GM18507 (cell line): ENCODE results near the gene NEDD9.

Source experiments
- DNase-seq: peaks from one replicate; pipeline ENCODE4 v3.0.0; 2011; ENCODE audit warnings: low read depth; ENCODE audit not compliant: insufficient read length; ENCODE audit errors: extremely low spot score
- FAIRE-seq: peaks from 2 replicates; lab custom pipeline; 2011; peaks lifted over from hg19 to GRCh38; lab: Jason Lieb, UNC

The NEDD9 gene

DNA sequence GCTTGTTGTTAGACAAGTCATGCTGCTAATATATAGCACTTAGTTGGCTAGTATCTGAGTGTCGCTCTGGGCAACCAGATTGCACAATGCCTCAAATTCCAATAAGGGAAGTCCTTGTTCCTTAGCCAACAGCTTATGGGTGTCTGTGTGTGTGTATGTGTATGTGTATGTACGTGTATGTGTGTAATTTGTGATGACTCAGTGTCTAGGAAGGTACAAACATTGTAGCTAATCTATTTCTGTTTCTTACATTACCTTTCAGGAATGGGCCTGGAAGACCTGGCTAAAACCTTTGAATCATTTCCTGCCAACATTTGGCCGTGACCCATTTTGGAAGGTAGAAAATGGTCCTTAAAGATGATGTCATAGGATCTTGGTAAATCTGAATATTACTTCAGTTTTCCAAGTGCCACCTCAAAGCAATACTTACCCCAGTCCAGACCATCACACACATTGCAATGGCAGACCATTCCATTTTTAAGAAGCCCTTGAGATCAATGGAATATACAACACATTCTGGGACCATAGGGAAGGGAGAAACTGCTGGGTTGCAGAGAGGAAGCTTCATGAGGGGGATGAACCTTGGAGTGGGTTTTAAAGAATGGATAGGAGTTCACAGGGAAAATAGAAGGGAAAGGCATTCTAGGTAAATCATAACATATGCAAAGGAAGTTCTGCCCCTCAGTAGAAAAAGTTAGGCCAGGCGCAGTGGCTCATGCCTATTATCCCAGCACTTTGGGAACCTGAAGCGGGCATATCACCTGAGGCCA, 25.1 kb downstream of the NEDD9 start:
- FAIRE-seq, result no peak
- no peak for DNase-seq

DNA sequence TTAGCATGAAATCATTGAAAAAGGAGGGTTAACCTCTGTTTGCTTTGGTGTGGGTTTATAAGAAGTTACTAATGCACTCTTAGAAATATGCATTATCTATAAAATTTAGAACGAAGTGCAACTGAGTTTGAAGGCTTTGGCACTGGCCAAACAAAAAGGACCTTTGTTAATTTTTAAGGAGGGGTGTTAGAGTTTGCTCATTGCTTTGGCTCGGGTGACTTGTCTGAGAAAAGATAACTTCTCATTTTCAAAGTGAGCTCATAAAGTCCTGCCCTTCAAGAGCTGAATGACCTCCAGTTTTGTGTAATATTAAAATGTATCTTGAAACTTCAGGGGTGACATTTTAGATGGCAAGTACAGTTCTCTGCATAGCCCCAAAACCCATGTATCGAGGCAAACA, 25.9 kb downstream of the NEDD9 start:
- FAIRE-seq, result no peak
- no peak for DNase-seq

- FAIRE-seq (no peak), DNase-seq (no peak)
Observed at GRCh38 chr6:11204794-11205366, 27.6 kb downstream of the NEDD9 start.

DNA sequence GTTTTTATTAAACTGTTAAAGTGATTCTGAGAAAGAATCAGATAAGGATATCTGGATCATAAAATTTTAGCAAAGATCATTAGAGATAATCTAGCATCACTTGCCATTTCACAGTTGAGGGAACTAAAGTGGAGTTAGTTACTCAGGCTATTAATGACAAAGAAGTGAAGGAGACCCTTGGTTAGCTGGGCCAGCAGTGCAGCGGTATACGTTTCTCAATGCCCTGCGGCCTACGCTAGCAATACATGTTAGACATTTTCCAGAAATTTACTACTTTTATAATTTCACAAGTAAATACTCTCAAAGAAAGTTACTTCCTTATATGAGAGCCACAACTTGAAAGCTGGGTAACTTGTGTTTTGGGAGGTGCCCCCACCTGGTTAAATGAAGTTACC, 28.5 kb downstream of the NEDD9 start:
- no peak for FAIRE-seq
- DNase-seq, result no peak

GRCh38 chr6:11203306-11204004, 29.0 kb downstream of the NEDD9 start:
- FAIRE-seq, result no peak
- no peak for DNase-seq

DNA sequence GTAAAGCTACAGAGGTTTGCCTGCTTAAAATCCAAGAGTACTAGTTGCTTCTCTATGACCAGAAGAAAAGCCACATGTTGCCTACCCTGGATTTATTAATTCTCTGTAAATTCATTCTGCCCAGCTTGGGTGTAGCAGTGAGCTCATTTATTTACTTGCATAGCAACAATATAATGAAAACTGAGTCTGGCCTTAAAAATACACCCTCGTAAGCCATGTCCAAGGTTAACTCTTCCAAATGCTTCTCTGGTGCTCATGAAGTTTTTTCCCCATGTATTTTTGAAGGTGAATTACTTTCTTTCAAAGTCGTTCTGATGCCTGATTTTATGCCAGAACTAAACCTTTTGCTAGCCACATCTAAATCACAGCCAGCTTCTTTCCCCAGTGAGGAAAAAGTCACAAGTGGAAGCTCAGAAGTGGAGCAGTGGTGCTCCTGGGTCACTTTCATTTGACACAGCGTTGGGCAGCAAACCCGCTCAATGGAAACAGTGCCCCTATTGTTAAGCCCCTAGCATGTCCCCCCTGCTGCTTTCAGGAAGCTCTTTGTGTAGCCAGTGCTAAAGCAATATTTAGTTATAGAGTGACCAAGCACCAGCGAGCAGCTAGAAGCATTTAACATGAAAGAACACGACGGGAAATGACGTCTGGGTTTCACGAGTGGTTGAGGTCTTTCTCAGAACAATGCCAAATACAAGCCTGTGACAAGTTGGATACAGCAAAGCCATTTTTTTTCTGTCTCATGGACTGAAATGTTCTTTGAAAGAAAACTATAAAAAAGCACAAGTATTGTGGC, 29.8 kb downstream of the NEDD9 start:
- FAIRE-seq, result no peak
- no peak for DNase-seq

DNA sequence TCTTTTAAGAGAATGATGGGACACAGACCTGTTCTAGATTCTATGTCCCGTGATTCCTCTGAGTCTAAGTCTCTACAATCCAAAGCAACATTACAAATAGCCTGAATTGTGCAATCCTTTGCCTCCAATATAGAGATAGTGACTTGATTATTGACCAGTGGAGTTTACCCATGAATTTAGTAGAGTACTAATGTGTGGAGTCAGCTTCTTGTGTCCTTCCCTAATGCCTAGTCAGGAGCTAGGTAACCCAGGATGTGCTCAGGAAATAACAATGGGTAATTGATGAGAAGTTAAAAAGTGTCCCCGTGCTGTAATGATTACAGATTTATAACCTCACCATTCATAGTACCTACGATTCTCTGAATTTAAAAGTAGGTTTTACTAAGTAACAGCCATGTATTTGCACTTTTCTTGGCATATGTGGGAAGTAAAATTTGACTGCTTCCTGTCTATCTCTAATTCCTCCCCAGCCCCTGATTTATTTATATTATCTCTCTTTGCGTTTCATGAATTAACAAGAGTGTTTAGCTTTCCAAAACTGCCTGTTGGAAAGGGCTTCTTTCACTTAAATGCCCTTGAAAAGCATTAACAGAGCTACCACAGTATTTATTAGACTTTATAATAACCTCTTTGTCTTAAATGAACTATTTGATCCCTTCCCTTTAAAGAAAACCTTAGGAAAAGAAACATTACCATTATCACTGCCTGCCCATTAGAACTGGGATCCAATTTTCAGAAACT, 30.5 kb downstream of the NEDD9 start:
- no peak for FAIRE-seq
- no peak for DNase-seq

- DNase-seq, result no peak
- no peak for FAIRE-seq
Observed at GRCh38 chr6:11201015-11201414, 31.5 kb downstream of the NEDD9 start.

DNA sequence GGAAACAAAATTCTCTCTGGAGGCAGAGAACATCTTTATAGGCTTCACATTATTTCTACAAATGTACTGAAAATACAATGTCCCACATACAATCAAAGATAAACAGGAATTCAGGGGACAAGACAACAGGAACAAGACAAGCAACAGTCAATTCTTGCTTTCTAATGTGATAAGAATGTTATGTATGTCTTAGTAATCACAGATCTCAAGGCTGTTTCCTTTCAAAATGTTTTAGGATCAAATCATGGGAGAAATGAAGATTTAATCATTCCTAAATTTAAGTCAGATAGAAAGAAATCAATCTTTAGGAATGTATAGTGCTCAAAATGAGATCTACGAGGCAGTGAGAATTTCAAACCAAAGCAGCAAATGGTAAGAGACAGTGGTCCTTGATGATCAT, 32.1 kb downstream of the NEDD9 start:
- DNase-seq (no peak), FAIRE-seq (no peak)

DNA sequence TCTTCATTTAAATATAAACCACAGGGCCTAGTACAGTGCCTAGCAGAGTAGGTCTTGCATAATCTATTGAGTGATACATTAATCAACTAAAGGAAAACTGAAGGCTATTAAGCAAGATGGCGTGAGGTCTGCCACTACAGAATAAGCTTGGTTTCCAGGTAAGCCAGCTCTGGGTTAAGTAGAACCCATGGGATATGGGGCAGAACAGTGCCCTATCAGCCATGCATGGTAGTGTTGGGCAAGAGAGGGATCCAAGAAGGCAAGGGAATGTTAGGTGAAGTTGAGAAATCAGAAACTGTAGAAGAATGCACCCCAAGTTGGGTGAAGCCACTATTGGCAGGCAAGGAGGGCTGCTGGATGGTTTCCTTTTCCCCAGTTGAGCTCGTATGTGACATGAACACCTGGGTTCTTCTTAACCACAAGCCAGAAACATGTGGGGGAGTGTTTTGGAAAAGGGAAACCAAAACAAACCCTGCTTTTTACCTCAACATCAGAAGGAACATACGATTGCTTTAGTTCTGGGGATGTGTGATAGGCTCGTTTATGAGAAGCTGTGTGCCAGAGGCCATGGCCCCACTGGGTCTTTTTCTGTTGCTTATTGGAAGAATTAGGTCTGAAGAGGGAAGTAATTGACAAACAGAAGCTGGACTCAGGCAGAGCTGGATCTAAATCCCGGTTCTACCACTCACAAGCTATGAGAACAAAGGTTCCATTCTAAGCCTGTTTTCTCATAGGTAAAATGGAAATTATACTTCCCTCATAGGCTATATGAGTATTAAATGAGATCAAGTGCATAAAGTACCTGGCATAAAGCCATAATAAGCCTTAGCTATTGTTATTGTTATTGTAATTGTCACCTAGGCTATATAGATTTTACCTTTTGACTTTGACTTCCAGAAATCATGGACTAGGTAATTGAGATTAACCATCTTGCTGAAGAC, 33.5 kb downstream of the NEDD9 start:
- no peak for FAIRE-seq
- DNase-seq, result no peak

GRCh38 chr6:11197850-11198249, 34.6 kb downstream of the NEDD9 start:
- no peak for DNase-seq
- no peak for FAIRE-seq

DNA sequence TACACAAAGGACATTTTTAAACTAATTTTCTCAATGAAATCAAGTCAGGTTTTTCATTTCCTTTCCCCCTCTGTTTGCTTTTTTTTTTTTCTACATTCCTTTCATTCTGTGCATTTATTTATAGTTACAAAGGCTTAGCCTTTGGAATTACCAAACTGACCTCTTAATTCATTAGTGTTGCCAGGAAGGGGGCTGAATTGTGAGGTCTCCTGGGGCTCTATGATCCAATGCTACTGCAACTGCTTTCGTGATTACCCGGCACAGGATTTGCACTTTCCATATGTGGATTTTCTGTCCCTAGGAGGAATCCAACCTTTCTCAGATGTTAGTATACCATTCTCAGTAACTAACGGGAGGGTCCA, 35.3 kb downstream of the NEDD9 start:
- DNase-seq (no peak), FAIRE-seq (no peak)

GRCh38 chr6:11196511-11197174, 35.8 kb downstream of the NEDD9 start:
- FAIRE-seq, result no peak
- DNase-seq, result no peak

- no peak for FAIRE-seq
- DNase-seq, result no peak
Observed at GRCh38 chr6:11194356-11195218, 37.9 kb downstream of the NEDD9 start.

- FAIRE-seq (no peak), DNase-seq (no peak)
Observed at GRCh38 chr6:11193434-11193833, 39.0 kb downstream of the NEDD9 start.

DNA sequence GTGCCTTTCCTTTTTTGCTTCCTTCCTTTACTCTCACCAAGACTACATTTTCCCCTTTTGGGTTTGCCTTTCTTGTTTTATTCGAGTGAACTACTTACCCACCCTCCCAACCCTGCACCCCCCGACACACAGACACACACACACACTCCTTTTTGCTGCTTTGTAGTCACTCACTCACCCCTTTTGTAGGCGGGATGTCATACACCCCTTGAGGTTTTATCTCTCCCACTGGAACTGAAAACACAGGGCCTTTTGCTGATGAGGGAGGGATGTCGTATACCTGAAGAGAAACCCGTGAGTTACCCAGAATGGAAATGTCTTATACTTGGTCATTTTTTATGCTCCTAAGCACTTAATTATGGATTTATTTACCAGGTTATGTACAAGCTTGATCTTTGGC, 40.3 kb downstream of the NEDD9 start:
- DNase-seq (no peak), FAIRE-seq (no peak)

DNA sequence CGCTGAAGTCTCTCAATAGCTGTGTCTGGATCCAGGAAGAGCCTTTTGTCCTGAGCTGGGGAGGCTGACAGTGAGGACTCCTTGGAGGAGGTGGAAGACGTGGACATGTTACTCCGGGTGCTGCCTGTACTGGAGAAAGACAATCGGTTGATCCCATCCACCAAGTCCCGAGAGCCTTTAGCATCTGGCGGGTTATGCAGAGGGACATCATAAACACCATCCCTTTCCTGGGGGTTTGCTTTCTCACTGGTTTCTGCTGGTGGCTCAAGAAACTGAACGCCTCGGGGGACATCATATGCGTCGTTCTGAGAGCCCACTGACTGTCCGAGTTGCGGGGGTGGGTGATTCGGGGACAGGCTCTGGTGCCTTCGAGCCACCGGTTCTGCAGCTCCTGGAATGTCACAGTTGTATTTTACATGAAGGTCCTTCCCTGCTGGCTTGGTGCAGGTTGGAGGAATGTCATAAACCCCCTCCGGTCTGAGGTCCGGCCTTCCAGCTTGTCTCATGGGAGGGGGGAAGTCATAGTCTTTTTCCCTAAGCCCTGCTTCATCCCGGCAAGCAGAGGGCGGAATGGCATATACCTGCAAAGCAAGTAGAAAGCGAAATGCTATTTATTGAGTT, 41.7 kb downstream of the NEDD9 start:
- DNase-seq (no peak), FAIRE-seq (no peak)
